WI38 (cell line): ENCODE results near the gene DNAH8.
"Not testable (repeated sequence)": the region's sequence is repeated elsewhere in the genome, so short reads cannot be mapped to it uniquely, and the experiment has no call there.

Source experiments
- H3K4me3 ChIP-seq: 2 replicates; pipeline ENCODE4 v1.5.1; 2011; ENCODE audit warnings: low read depth, mild to moderate bottlenecking, control low read depth, low read length
- CTCF ChIP-seq: IDR thresholded peaks from 2 replicates; pipeline ENCODE4 v1.5.1; 2012; ENCODE audit warnings: low read depth, mild to moderate bottlenecking, control low read depth, low read length

The DNAH8 gene

GRCh38 chr6:38687549-38687948 lies 27.6 kb upstream of the DNAH8 start:
- no peak for TF ChIP-seq CTCF

GRCh38 chr6:38688579-38689087 lies 26.5 kb upstream of the DNAH8 start:
- no peak overlapping the region for H3K4me3 ChIP-seq
- no peak for TF ChIP-seq CTCF

More at GRCh38 chr6:38687549-38687948, 27.6 kb upstream of the DNAH8 start:
- H3K4me3 ChIP-seq, result no peak overlapping the region

- H3K4me3 ChIP-seq, result no peak overlapping the region
- TF ChIP-seq CTCF, result no peak
These were observed 19.7 kb upstream of the DNAH8 start for GRCh38 chr6:38695227-38695900.

GRCh38 chr6:38695933-38696332 lies 19.2 kb upstream of the DNAH8 start:
- H3K4me3 ChIP-seq, result no peak overlapping the region
- TF ChIP-seq CTCF, result no peak

- H3K4me3 ChIP-seq, result no peak overlapping the region
- no peak for TF ChIP-seq CTCF
These were observed 18.8 kb upstream of the DNAH8 start for GRCh38 chr6:38696345-38696744.

- H3K4me3 ChIP-seq, result no peak overlapping the region
- TF ChIP-seq CTCF, result no peak
These were observed 17.3 kb upstream of the DNAH8 start for GRCh38 chr6:38697846-38698245.

GRCh38 chr6:38699702-38700101 lies 15.4 kb upstream of the DNAH8 start:
- not testable (repeated sequence) for H3K4me3 ChIP-seq

- TF ChIP-seq CTCF, result no peak
- H3K4me3 ChIP-seq, result no peak overlapping the region
These were observed 13.6 kb upstream of the DNAH8 start for GRCh38 chr6:38701551-38701950.
